Lung (tissue), 12 donors: ENCODE measurements around the gene SLC10A1. TPM values are rescaled to one million over a fixed set of nuclear protein-coding genes. Genes with fewer than 3 reads are reported as not detected.

Experiments
- ATAC-seq: fragments of 200-7000 bp; cut with Tn5 transposase; one replicate; pipeline ENCODE4 v1.9.1; 2020; ENCODE audit warnings: moderate number of reproducible peaks; ENCODE audit not compliant: insufficient read depth, low FRiP score
- DNase-seq, 3 donors: peaks; one replicate each; pipeline ENCODE4 v3.0.0-alpha.2; 2013 to 2017
- H3K27ac ChIP-seq, 2 donors: one replicate each; pipeline ENCODE4 v1.5.1; 2013; ENCODE audit warnings: mild to moderate bottlenecking in 2 of 2, moderate library complexity in 2 of 2, control low read depth in 1 of 2, inconsistent platforms in 1 of 2, low read depth in 1 of 2, low read length in 1 of 2
- H3K27me3 ChIP-seq, 3 donors: one replicate each; pipeline ENCODE4 v1.5.1; 2013; ENCODE audit warnings: low read length in 2 of 3; ENCODE audit not compliant: control insufficient read depth in 3 of 3, insufficient read depth in 3 of 3
- H3K36me3 ChIP-seq, 4 donors: one replicate each; pipeline ENCODE4 v1.5.1; 2013; ENCODE audit warnings: low read length in 4 of 4, mild to moderate bottlenecking in 1 of 4, moderate library complexity in 1 of 4; ENCODE audit not compliant: control insufficient read depth in 4 of 4, insufficient read depth in 4 of 4
- H3K4me1 ChIP-seq, 5 donors: one replicate each; pipeline ENCODE4 v1.5.1; 2013; ENCODE audit warnings: low read length in 5 of 5, mild to moderate bottlenecking in 2 of 5, moderate library complexity in 1 of 5; ENCODE audit not compliant: control insufficient read depth in 5 of 5, insufficient read depth in 5 of 5
- H3K4me3 ChIP-seq: one replicate; pipeline ENCODE4 v1.5.1; 2013; ENCODE audit warnings: mild to moderate bottlenecking, control low read depth, moderate library complexity
- H3K9ac ChIP-seq, 2 donors: one replicate each; pipeline ENCODE4 v1.5.1; 2013; ENCODE audit warnings: low read length in 2 of 2, control low read depth in 1 of 2; ENCODE audit not compliant: insufficient read depth in 1 of 2
- H3K9me3 ChIP-seq, 4 donors: one replicate each; pipeline ENCODE4 v1.5.1; 2013; ENCODE audit warnings: low read length in 3 of 4, mild to moderate bottlenecking in 1 of 4, moderate library complexity in 1 of 4; ENCODE audit not compliant: control insufficient read depth in 4 of 4, insufficient read depth in 3 of 4
- CTCF ChIP-seq: IDR thresholded peaks from 2 replicates; pipeline ENCODE4 v1.5.1; 2012; ENCODE audit warnings: mild to moderate bottlenecking; ENCODE audit errors: control extremely low read depth, extremely low read depth
- WGBS, 2 donors: extraction: QIAGEN DNeasy Blood & Tissue Kit; methylation state at CpG; one replicate each; pipeline ENCODE4 v1.1.7; 2013; 5-methylcytosine and 5-hydroxymethylcytosine counted together
- polyA plus RNA-seq, 2 donors: library from polyadenylated mRNA; stranded (reverse); fragments of 200-250 nt; gene quantifications; one replicate each; pipeline ENCODE4 v1.2.1, GENCODE V29; 2013
- total RNA-seq, 2 donors: library from RNA; depleted of rRNA in 1 of 2; stranded (reverse); fragments of >200 nt in 1 of 2; gene quantifications; one replicate each; pipeline ENCODE4 v1.2.1, GENCODE V29; 2014 to 2021
- donor health status: control.
- donor health status: control.
- donor health status: Bipolar disorder and iron deficiency.
- donor health status: healthy.
- donor health status: DM: yes; HTN: yes; CAD: no.

SLC10A1 gene
- total and polyA plus RNA-seq, 4 donors, result not detected

GRCh38 chr14:69780952-69781351, 16.1 kb downstream of the SLC10A1 start:
- Histone ChIP-seq H3K9ac (no peak overlapping the region), H3K27me3 (no peaks in the 10 kb centered on the region), H3K27ac (no peak overlapping the region), H3K4me1 (peaks cover 0 to 7% (median 0%) of the 10 kb centered on the region in 5 donors), H3K36me3 (peaks cover 5 to 25% (median 19%) of the 10 kb centered on the region in 4 donors), H3K9me3 (no peaks in the 10 kb centered on the region), H3K4me3 (no peak overlapping the region)
- ATAC-seq (no peak), DNase-seq (no peak)
- no peak for TF ChIP-seq CTCF
- 91 to 95% methylated on average over 3 of the region's 3 CpGs for WGBS, 2 donors

- DNase-seq (no peak), ATAC-seq (no peak)
- no peak for TF ChIP-seq CTCF
- Histone ChIP-seq H3K36me3 (peaks cover 12 to 25% (median 20%) of the 10 kb centered on the region in 4 donors), H3K4me3 (no peak overlapping the region), H3K27me3 (no peaks in the 10 kb centered on the region), H3K27ac (no peak overlapping the region), H3K4me1 (peaks cover 0 to 11% (median 0%) of the 10 kb centered on the region in 5 donors), H3K9me3 (no peaks in the 10 kb centered on the region), H3K9ac (no peak overlapping the region)
- WGBS, 2 donors, result 96 to 97% methylated on average over 1 of the region's 1 CpG
Measured at GRCh38 chr14:69780092-69780491, 16.9 kb downstream of the SLC10A1 start.

GRCh38 chr14:69779088-69779487, 18.0 kb downstream of the SLC10A1 start:
- DNase-seq, result no peak
- Histone ChIP-seq H3K27me3 (no peaks in the 10 kb centered on the region), H3K36me3 (peaks cover 20 to 34% (median 22%) of the 10 kb centered on the region in 4 donors), H3K9ac (no peak overlapping the region), H3K4me3 (no peak overlapping the region), H3K4me1 (peaks cover 0 to 11% (median 0%) of the 10 kb centered on the region in 5 donors), H3K9me3 (no peaks in the 10 kb centered on the region), H3K27ac (no peak overlapping the region)
- WGBS, 2 donors, result 92 to 98% methylated on average over 2 of the region's 2 CpGs
- ATAC-seq, result no peak
- TF ChIP-seq CTCF, result no peak

GRCh38 chr14:69776875-69777453, 20.1 kb downstream of the SLC10A1 start:
- Histone ChIP-seq H3K4me1 (peaks cover 0 to 11% (median 0%) of the 10 kb centered on the region in 5 donors), H3K9ac (no peak overlapping the region), H3K9me3 (no peaks in the 10 kb centered on the region), H3K27me3 (no peaks in the 10 kb centered on the region), H3K27ac (no peak overlapping the region), H3K4me3 (no peak overlapping the region), H3K36me3 (peaks cover 31 to 50% (median 38%) of the 10 kb centered on the region in 4 donors)
- WGBS, 2 donors, result 90% methylated on average over 4 of the region's 4 CpGs
- DNase-seq (no peak), ATAC-seq (no peak)
- TF ChIP-seq CTCF, result no peak
